GM12878 (cell line): ENCODE results near the gene SNAPC3. TPM values are rescaled to one million over a fixed set of nuclear protein-coding genes. Genes with fewer than 3 reads are reported as not detected.

Source experiments
- EP300 ChIP-seq, 2 experiments: fragments of 150-350 bp in 1 of 2; IDR thresholded peaks; 2 replicates each; pipeline ENCODE4 v1.6.1; 2011 to 2012; ENCODE audit warnings: low read depth in 2 of 2, low read length in 2 of 2, borderline replicate concordance in 1 of 2, improper control_type of control experiment in 1 of 2, inconsistent platforms in 1 of 2; ENCODE audit not compliant: control insufficient read depth in 1 of 2
- FOS ChIP-seq: IDR thresholded peaks from 3 replicates; pipeline ENCODE4 v1.6.1; 2011; ENCODE audit warnings: borderline replicate concordance; ENCODE audit not compliant: insufficient read length; ENCODE audit errors: extremely low read depth
- IKZF2 ChIP-seq, 2 experiments: fragments of 450-650 bp; IDR thresholded peaks; 2 replicates each; pipeline ENCODE4 v1.6.1; 2017; ENCODE audit warnings: mild to moderate bottlenecking in 2 of 2, moderate library complexity in 2 of 2
- JUNB ChIP-seq: IDR thresholded peaks from 2 replicates; pipeline ENCODE4 v1.6.1; 2016; ENCODE audit warnings: antibody characterized with exemption, mild to moderate bottlenecking
- PML ChIP-seq: IDR thresholded peaks from 2 replicates; pipeline ENCODE4 v1.6.1; 2012; ENCODE audit warnings: low read length, inconsistent platforms
- RBBP5 ChIP-seq: fragments of 200-600 bp; sonication (generic); conservative IDR thresholded peaks from 2 replicates; pipeline ENCODE4 v1.6.1; 2016
- SMAD5 ChIP-seq: IDR thresholded peaks from 2 replicates; pipeline ENCODE4 v1.6.1; 2016; ENCODE audit warnings: antibody characterized with exemption, low read depth
- SREBF2 ChIP-seq: IDR thresholded peaks from 2 replicates; pipeline ENCODE4 v1.6.1; 2012; ENCODE audit warnings: mild to moderate bottlenecking, low read length
- ZNF207 ChIP-seq: fragments of 450-650 bp; IDR thresholded peaks from 2 replicates; pipeline ENCODE4 v1.6.1; 2014; ENCODE audit warnings: antibody characterized with exemption, mild to moderate bottlenecking, borderline replicate concordance
- polyA plus RNA-seq, 11 experiments: library from polyadenylated mRNA; depleted of rRNA in 4 of 11; unstranded in 6 of 11; stranded (reverse) in 5 of 11; fragments of >200 nt; fragmentation: Nextera tagmentation in 4 of 11; fragmentation: Illumina TruSeq in 1 of 11; extraction: Ambion mirVana in 4 of 11; extraction: Trizol in 1 of 11; gene quantifications; 1 replicate in 1 of 11; 2 replicates in 10 of 11; pipeline versions ENCODE4 v1.2.1 to v1.2.3, GENCODE V29; 2011 to 2016; ENCODE audit warnings: inconsistent platforms in 2 of 11, missing spikeins in 2 of 11, low read depth in 1 of 11
- total RNA-seq, 4 experiments: library from RNA; depleted of rRNA in 3 of 4; stranded (reverse); fragments of >200 nt in 3 of 4; fragmentation: Illumina TruSeq in 1 of 4; extraction: Trizol in 1 of 4; gene quantifications; 2 replicates each; pipeline versions ENCODE4 v1.2.1 to v1.2.3, GENCODE V29; 2013 to 2021
- TF ChIP-seq, protein P1 (sequence below): IDR thresholded peaks from 2 replicates; pipeline ENCODE4 v1.6.1; 2011; ENCODE audit warnings: borderline replicate concordance, low read depth, mild to moderate bottlenecking, moderate library complexity, low read length; ENCODE audit not compliant: insufficient read depth, poor library complexity, severe bottlenecking
- TF ChIP-seq, protein P2 (sequence below): fragments of 450-650 bp; IDR thresholded peaks from 2 replicates; pipeline ENCODE4 v1.6.1; 2017; ENCODE audit warnings: mild to moderate bottlenecking, moderate library complexity
- TF ChIP-seq, protein P3 (sequence below): IDR thresholded peaks from 2 replicates; pipeline ENCODE4 v1.6.1; 2012; ENCODE audit warnings: mild to moderate bottlenecking, low read depth, low read length
- TF ChIP-seq, protein P4 (sequence below): fragments of 450-650 bp; IDR thresholded peaks from 2 replicates; pipeline ENCODE4 v1.6.1; 2018; ENCODE audit warnings: borderline replicate concordance, mild to moderate bottlenecking; ENCODE audit not compliant: partially characterized antibody
- TF ChIP-seq, protein P5 (sequence below): fragments of 450-650 bp; formaldehyde crosslinking; IDR thresholded peaks from 2 replicates; pipeline ENCODE4 v1.4.0; 2022; ENCODE audit warnings: mild to moderate bottlenecking, moderate library complexity

SNAPC3 gene
- total and polyA plus RNA-seq, 10 of the 15 experiments (the other 5 are each of a cell fraction or from before 2014, with no cell fraction given): 5.7 to 47.4 (median 24.6) TPM

DNA sequence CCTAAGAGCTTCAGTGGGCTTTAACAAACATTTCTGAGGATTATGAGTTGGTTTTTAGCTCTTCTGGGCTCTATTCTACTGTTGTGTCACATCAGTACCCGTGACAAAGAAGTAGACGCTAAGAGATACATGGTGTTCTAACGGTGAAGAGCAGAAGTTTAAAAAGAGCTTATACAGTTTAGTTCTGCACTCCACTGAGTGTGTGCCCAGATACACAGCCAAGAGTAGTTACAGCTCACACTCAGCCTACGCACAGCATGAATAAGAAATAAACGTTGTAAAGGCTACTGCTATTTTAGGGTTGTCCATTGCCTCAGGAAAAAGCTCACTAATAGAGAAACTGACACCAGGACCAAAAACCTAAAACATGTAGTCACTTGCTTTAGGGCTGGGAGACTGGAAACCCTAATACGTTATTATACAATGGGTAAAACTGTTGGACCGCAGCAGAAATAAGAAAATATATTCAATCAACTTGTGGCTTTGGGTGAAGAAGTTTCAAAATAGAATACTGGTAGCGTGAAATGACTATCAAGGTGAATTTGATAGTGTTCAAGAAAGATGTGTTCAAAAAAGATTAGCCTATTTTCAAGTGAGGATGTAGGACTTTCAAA, 53.4 kb downstream of the SNAPC3 start (continued):
- TF ChIP-seq, protein P1, sequence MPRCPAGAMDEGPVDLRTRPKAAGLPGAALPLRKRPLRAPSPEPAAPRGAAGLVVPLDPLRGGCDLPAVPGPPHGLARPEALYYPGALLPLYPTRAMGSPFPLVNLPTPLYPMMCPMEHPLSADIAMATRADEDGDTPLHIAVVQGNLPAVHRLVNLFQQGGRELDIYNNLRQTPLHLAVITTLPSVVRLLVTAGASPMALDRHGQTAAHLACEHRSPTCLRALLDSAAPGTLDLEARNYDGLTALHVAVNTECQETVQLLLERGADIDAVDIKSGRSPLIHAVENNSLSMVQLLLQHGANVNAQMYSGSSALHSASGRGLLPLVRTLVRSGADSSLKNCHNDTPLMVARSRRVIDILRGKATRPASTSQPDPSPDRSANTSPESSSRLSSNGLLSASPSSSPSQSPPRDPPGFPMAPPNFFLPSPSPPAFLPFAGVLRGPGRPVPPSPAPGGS: no peak
- peak in 1 of 2 experiments; percentile 27; a peak in 1 of 4 replicates for TF ChIP-seq EP300 (IDR thresholded peaks at IDR 0.05; ENCODE audit: borderline replicate concordance in 1 of 2, control insufficient read depth in 1 of 2, low read depth in 2 of 2, low read length in 2 of 2)
- TF ChIP-seq, protein P2, sequence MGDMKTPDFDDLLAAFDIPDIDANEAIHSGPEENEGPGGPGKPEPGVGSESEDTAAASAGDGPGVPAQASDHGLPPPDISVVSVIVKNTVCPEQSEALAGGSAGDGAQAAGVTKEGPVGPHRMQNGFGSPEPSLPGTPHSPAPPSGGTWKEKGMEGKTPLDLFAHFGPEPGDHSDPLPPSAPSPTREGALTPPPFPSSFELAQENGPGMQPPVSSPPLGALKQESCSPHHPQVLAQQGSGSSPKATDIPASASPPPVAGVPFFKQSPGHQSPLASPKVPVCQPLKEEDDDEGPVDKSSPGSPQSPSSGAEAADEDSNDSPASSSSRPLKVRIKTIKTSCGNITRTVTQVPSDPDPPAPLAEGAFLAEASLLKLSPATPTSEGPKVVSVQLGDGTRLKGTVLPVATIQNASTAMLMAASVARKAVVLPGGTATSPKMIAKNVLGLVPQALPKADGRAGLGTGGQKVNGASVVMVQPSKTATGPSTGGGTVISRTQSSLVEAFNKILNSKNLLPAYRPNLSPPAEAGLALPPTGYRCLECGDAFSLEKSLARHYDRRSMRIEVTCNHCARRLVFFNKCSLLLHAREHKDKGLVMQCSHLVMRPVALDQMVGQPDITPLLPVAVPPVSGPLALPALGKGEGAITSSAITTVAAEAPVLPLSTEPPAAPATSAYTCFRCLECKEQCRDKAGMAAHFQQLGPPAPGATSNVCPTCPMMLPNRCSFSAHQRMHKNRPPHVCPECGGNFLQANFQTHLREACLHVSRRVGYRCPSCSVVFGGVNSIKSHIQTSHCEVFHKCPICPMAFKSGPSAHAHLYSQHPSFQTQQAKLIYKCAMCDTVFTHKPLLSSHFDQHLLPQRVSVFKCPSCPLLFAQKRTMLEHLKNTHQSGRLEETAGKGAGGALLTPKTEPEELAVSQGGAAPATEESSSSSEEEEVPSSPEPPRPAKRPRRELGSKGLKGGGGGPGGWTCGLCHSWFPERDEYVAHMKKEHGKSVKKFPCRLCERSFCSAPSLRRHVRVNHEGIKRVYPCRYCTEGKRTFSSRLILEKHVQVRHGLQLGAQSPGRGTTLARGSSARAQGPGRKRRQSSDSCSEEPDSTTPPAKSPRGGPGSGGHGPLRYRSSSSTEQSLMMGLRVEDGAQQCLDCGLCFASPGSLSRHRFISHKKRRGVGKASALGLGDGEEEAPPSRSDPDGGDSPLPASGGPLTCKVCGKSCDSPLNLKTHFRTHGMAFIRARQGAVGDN: no peak
- no peak for TF ChIP-seq SMAD5
- peak; percentile 57 for TF ChIP-seq JUNB
- TF ChIP-seq IKZF2 (IDR thresholded peaks at IDR 0.05): peak; percentile 46 to 48; a peak in 1 of 4 replicates
- TF ChIP-seq, protein P3, sequence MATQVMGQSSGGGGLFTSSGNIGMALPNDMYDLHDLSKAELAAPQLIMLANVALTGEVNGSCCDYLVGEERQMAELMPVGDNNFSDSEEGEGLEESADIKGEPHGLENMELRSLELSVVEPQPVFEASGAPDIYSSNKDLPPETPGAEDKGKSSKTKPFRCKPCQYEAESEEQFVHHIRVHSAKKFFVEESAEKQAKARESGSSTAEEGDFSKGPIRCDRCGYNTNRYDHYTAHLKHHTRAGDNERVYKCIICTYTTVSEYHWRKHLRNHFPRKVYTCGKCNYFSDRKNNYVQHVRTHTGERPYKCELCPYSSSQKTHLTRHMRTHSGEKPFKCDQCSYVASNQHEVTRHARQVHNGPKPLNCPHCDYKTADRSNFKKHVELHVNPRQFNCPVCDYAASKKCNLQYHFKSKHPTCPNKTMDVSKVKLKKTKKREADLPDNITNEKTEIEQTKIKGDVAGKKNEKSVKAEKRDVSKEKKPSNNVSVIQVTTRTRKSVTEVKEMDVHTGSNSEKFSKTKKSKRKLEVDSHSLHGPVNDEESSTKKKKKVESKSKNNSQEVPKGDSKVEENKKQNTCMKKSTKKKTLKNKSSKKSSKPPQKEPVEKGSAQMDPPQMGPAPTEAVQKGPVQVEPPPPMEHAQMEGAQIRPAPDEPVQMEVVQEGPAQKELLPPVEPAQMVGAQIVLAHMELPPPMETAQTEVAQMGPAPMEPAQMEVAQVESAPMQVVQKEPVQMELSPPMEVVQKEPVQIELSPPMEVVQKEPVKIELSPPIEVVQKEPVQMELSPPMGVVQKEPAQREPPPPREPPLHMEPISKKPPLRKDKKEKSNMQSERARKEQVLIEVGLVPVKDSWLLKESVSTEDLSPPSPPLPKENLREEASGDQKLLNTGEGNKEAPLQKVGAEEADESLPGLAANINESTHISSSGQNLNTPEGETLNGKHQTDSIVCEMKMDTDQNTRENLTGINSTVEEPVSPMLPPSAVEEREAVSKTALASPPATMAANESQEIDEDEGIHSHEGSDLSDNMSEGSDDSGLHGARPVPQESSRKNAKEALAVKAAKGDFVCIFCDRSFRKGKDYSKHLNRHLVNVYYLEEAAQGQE: no peak
- TF ChIP-seq SREBF2: no peak
- TF ChIP-seq ZNF207: no peak
- no peak for TF ChIP-seq RBBP5
- TF ChIP-seq, protein P4, sequence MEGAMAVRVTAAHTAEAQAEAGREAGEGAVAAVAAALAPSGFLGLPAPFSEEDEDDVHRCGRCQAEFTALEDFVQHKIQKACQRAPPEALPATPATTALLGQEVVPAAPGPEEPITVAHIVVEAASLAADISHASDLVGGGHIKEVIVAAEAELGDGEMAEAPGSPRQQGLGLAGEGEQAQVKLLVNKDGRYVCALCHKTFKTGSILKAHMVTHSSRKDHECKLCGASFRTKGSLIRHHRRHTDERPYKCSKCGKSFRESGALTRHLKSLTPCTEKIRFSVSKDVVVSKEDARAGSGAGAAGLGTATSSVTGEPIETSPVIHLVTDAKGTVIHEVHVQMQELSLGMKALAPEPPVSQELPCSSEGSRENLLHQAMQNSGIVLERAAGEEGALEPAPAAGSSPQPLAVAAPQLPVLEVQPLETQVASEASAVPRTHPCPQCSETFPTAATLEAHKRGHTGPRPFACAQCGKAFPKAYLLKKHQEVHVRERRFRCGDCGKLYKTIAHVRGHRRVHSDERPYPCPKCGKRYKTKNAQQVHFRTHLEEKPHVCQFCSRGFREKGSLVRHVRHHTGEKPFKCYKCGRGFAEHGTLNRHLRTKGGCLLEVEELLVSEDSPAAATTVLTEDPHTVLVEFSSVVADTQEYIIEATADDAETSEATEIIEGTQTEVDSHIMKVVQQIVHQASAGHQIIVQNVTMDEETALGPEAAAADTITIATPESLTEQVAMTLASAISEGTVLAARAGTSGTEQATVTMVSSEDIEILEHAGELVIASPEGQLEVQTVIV: no peak
- TF ChIP-seq FOS: no peak
- TF ChIP-seq PML: peak; percentile 44; the same call in 1 of the 2 replicates
- TF ChIP-seq, protein P5, sequence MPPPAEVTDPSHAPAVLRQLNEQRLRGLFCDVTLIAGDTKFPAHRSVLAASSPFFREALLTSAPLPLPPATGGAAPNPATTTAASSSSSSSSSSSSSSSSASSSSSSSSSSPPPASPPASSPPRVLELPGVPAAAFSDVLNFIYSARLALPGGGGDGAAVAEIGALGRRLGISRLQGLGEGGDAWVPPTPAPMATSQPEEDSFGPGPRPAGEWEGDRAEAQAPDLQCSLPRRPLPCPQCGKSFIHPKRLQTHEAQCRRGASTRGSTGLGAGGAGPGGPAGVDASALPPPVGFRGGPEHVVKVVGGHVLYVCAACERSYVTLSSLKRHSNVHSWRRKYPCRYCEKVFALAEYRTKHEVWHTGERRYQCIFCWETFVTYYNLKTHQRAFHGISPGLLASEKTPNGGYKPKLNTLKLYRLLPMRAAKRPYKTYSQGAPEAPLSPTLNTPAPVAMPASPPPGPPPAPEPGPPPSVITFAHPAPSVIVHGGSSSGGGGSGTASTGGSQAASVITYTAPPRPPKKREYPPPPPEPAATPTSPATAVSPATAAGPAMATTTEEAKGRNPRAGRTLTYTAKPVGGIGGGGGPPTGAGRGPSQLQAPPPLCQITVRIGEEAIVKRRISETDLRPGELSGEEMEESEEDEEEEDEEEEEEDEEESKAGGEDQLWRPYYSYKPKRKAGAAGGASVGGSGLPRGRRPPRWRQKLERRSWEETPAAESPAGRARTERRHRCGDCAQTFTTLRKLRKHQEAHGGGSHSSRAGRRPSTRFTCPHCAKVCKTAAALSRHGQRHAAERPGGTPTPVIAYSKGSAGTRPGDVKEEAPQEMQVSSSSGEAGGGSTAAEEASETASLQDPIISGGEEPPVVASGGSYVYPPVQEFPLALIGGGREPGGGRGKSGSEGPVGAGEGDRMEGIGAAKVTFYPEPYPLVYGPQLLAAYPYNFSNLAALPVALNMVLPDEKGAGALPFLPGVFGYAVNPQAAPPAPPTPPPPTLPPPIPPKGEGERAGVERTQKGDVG (CRISPR knock-in tag): no peak
